Measurements from ENCODE around the gene GPER1. TPM values are rescaled to one million over a fixed set of nuclear protein-coding genes. Genes with fewer than 3 reads are reported as not detected.

The GPER1 gene
- total RNA-seq, 1 experiment from 2014 or later, result 1.2 TPM

- TF ChIP-seq SRF (IDR thresholded peaks at IDR 0.05; ENCODE audit: low read depth) (no peak), EZH2 (IDR thresholded peaks at IDR 0.05) (no peak), ZFX (IDR thresholded peaks at IDR 0.05) (no peak), POLR2A (IDR thresholded peaks at IDR 0.05; ENCODE audit: borderline replicate concordance, extremely low read depth, insufficient read depth, insufficient read length) (no peak), RAD21 (IDR thresholded peaks at IDR 0.05; ENCODE audit: low read depth) (no peak)
- TF ChIP-seq, protein P1, sequence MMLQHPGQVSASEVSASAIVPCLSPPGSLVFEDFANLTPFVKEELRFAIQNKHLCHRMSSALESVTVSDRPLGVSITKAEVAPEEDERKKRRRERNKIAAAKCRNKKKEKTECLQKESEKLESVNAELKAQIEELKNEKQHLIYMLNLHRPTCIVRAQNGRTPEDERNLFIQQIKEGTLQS (IDR thresholded peaks at IDR 0.05), result no peak
- TF ChIP-seq, protein P2, sequence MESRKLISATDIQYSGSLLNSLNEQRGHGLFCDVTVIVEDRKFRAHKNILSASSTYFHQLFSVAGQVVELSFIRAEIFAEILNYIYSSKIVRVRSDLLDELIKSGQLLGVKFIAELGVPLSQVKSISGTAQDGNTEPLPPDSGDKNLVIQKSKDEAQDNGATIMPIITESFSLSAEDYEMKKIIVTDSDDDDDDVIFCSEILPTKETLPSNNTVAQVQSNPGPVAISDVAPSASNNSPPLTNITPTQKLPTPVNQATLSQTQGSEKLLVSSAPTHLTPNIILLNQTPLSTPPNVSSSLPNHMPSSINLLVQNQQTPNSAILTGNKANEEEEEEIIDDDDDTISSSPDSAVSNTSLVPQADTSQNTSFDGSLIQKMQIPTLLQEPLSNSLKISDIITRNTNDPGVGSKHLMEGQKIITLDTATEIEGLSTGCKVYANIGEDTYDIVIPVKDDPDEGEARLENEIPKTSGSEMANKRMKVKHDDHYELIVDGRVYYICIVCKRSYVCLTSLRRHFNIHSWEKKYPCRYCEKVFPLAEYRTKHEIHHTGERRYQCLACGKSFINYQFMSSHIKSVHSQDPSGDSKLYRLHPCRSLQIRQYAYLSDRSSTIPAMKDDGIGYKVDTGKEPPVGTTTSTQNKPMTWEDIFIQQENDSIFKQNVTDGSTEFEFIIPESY (IDR thresholded peaks at IDR 0.05; ENCODE audit: extremely low read depth, insufficient replicate concordance, low read length), result no peak
These were observed 19.9 kb upstream of the GPER1 start (continued) for GRCh38 chr7:1068013-1068412.

DNA sequence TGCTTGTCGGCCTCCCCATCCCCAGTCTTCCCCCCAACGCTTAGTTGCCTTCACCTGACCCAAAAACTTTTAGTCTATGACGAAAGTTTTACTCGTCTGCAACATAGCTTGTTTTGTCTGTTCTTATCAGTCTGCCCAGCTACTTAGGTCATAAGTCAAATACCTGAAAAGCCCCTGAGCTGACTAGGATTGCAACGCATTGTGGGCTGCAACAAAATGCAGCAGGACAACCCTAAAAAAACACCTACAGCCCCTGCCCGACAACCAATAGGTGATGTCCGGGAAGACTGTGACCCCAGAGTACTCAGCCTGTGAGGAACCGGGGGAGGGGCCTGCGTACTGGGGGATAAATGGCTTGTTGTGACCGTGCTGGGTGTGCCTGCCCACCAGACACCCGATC, 19.3 kb upstream of the GPER1 start:
- no peak overlapping the region for H3K4me2 ChIP-seq (ENCODE audit: low read length)
- no peak for ATAC-seq
- no TSS peak for BruUV-seq (replicated peaks)
- no peak for DNase-seq (ENCODE audit: low read depth, low spot score)
- no peaks in the 10 kb centered on the region for H3K36me3 ChIP-seq (ENCODE audit: control insufficient read depth in 1 of 2, insufficient read depth in 2 of 2, low read length in 2 of 2)
- no peak overlapping the region for H2AFZ ChIP-seq (ENCODE audit: low read depth, low read length, poor library complexity, severe bottlenecking)
- POLR2A ChIA-PET, result no interaction called here
- no peak overlapping the region for H3K9ac ChIP-seq (ENCODE audit: low read length)
- H3K4me1 ChIP-seq (ENCODE audit: control insufficient read depth in 1 of 2, insufficient read depth in 2 of 2, low read length in 2 of 2), result 0 out of 4 replicates have a peak, but pooled peaks cover 0 to 2% of the 10 kb centered on the region in 2 experiments
- H3K27ac ChIP-seq (ENCODE audit: low read depth, low read length), result no peak overlapping the region
- no peaks in the 10 kb centered on the region for H3K27me3 ChIP-seq (ENCODE audit: insufficient read depth, low read length)
- RAD21 ChIA-PET (ENCODE audit: low non-redundant PET in 1 of 2, low total read pairs in 2 of 2, uncharacterized antibody in 2 of 2, unreplicated experiment in 2 of 2), result no interaction called here
- no peaks in the 10 kb centered on the region for H3K9me2 ChIP-seq (ENCODE audit: insufficient read depth)
- H3K9me3 ChIP-seq (ENCODE audit: control insufficient read depth in 1 of 2, insufficient read depth in 1 of 2, low read depth in 1 of 2, low read length in 2 of 2), result peaks cover 0 to 4% of the 10 kb centered on the region in 2 experiments; a peak in 1 of 4 replicates
- H3K4me3 ChIP-seq (replicated peaks in 1 of 2; ENCODE audit: low read depth in 1 of 2, low read length in 2 of 2), result no peak overlapping the region
- no peaks in the 10 kb centered on the region for H3K79me2 ChIP-seq (ENCODE audit: insufficient read depth, low read length)
- CTCF ChIA-PET, result interaction anchor here (1.1 kb wide), 1 partner anchor 76 kb away, joined by 5 read pairs; no protein-coding TSS in a partner anchor
- intact Hi-C loops (cut with micrococcal nuclease), result loop anchor here (10.0 kb wide), 1 partner anchor 164 kb away; no protein-coding TSS in a partner anchor
- TF ChIP-seq, protein P2 (IDR thresholded peaks at IDR 0.05; ENCODE audit: extremely low read depth, insufficient replicate concordance, low read length), result no peak
- TF ChIP-seq EGR1 (IDR thresholded peaks at IDR 0.05; ENCODE audit: low read depth) (no peak), RAD21 (IDR thresholded peaks at IDR 0.05; ENCODE audit: low read depth) (no peak), YY1 (IDR thresholded peaks at IDR 0.05; ENCODE audit: extremely low read depth, insufficient replicate concordance, low read depth, low read length) (no peak), POLR2AphosphoS5 (IDR thresholded peaks at IDR 0.05; ENCODE audit: low read depth, low read length) (no peak), EZH2phosphoT487 (IDR thresholded peaks at IDR 0.05; ENCODE audit: borderline replicate concordance) (no peak)
- no peaks in the 10 kb centered on the region for H4K20me1 ChIP-seq (ENCODE audit: insufficient read depth)
